K562 (cell line): ENCODE data around the gene PRXL2B. TPM values are rescaled to one million over a fixed set of nuclear protein-coding genes. Genes with fewer than 3 reads are reported as not detected.

ENCODE experiments used
- ATAC-seq: fragments of 200-7000 bp; cut with Tn5 transposase; 3 replicates; pipeline ENCODE4 v1.9.1; 2020; ENCODE audit warnings: moderate library complexity
- BruUV-seq: library from RNA; stranded (reverse); fragments of 400-500 nt; replicated peaks from 2 replicates; lab custom pipeline; 2021; lab: Mats Ljungman, UMichigan
- CTCF ChIA-PET: fragments of 300-600 bp; formaldehyde crosslinking; extraction: SDS; loops from one replicate; lab custom pipeline; 2021; ENCODE audit warnings: low intra/inter-chr PET ratio; lab: Yijun Ruan, JAX
- POLR2A ChIA-PET: fragments of 300-600, 350-650 bp; sonication (Branson Sonifier 250); formaldehyde crosslinking; extraction: SDS; loops from one replicate; lab custom pipeline; 2021; ENCODE audit warnings: antibody characterized with exemption, inconsistent platforms; lab: Yijun Ruan, JAX
- DNase-seq, 4 experiments: peaks; one replicate each; pipeline versions ENCODE4 v3.0.0 to v3.0.0-alpha.2; 2011 to 2018; ENCODE audit warnings: low spot score in 3 of 4, mixed read lengths in 3 of 4; ENCODE audit errors: extremely low read depth in 1 of 4
- FAIRE-seq: peaks from 2 replicates; lab custom pipeline; 2011; peaks lifted over from hg19 to GRCh38; lab: Jason Lieb, UNC
- H2AFZ ChIP-seq: 2 replicates; pipeline ENCODE4 v1.6.0; 2011; ENCODE audit warnings: low read depth, low read length, control low read depth, inconsistent platforms
- H3K27ac ChIP-seq: fragments of 200-600 bp; 3 replicates; pipeline ENCODE4 v1.8.0; 2011; ENCODE audit warnings: low read depth, mild to moderate bottlenecking, control low read depth, inconsistent platforms, low read length, moderate library complexity, mixed read lengths; ENCODE audit errors: extremely low read depth
- H3K27me3 ChIP-seq, 2 experiments: fragments of 300-600 bp in 1 of 2; 2 replicates in 1 of 2; 3 replicates in 1 of 2; pipeline versions ENCODE4 v1.6.0 to v1.8.0; 2011; ENCODE audit warnings: inconsistent platforms in 2 of 2, low read length in 2 of 2, mild to moderate bottlenecking in 1 of 2, mixed read lengths in 1 of 2, moderate library complexity in 1 of 2; ENCODE audit not compliant: control insufficient read depth in 2 of 2, insufficient read depth in 2 of 2
- H3K36me3 ChIP-seq: fragments of 300-600 bp; 3 replicates; pipeline ENCODE4 v1.8.0; 2011; ENCODE audit warnings: mild to moderate bottlenecking, low read length, inconsistent platforms; ENCODE audit not compliant: control insufficient read depth, insufficient read depth
- H3K4me1 ChIP-seq, 2 experiments: fragments of 200-600 bp in 1 of 2; replicated peaks in 1 of 2; 2 replicates in 1 of 2; 3 replicates in 1 of 2; pipeline versions ENCODE4 v1.5.1 to v1.8.0; 2011; ENCODE audit warnings: inconsistent platforms in 2 of 2, low read length in 2 of 2, mild to moderate bottlenecking in 1 of 2, mixed read lengths in 1 of 2, moderate library complexity in 1 of 2; ENCODE audit not compliant: control insufficient read depth in 2 of 2, insufficient read depth in 2 of 2
- H3K4me2 ChIP-seq: 2 replicates; pipeline ENCODE4 v1.6.1; 2011; ENCODE audit warnings: low read length, control low read depth, inconsistent platforms, mixed read lengths; ENCODE audit not compliant: insufficient read depth
- H3K4me3 ChIP-seq: fragments of 200-600 bp; sonication (generic), shearing (Covaris generic); 2 replicates; pipeline ENCODE4 v1.5.1; 2016; ENCODE audit warnings: control low read depth, inconsistent platforms
- H3K79me2 ChIP-seq: fragments of 200-600 bp; 3 replicates; pipeline ENCODE4 v1.8.0; 2011; ENCODE audit warnings: low read length, inconsistent platforms; ENCODE audit not compliant: control insufficient read depth, insufficient read depth
- H3K9ac ChIP-seq, 2 experiments: 2 replicates each; pipeline versions ENCODE4 v1.6.0 to v1.6.1; 2011; ENCODE audit warnings: low read depth in 2 of 2, low read length in 2 of 2, control low read depth in 1 of 2, inconsistent platforms in 1 of 2, mild to moderate bottlenecking in 1 of 2, mixed read lengths in 1 of 2; ENCODE audit not compliant: insufficient read depth in 1 of 2
- H3K9me1 ChIP-seq: one replicate; pipeline ENCODE4 v1.6.0; 2011; ENCODE audit warnings: inconsistent platforms, mild to moderate bottlenecking, low read length, moderate library complexity; ENCODE audit not compliant: control insufficient read depth, insufficient read depth
- H3K9me3 ChIP-seq: replicated peaks from 2 replicates; pipeline ENCODE4 v1.5.1; 2011; ENCODE audit warnings: low read depth, low read length, inconsistent platforms; ENCODE audit not compliant: control insufficient read depth, insufficient read depth
- H4K20me1 ChIP-seq: replicated peaks from 2 replicates; pipeline ENCODE4 v1.6.1; 2011; ENCODE audit warnings: low read length, inconsistent platforms, mixed read lengths; ENCODE audit not compliant: control insufficient read depth, insufficient read depth
- FOXA3 ChIP-seq, 2 experiments: fragments of 450-650 bp in 1 of 2; sonication (generic) in 1 of 2; formaldehyde crosslinking; IDR thresholded peaks in 1 of 2; conservative IDR thresholded peaks in 1 of 2; 2 replicates each; pipeline versions ENCODE4 v1.4.0 to v1.8.0; 2020 to 2022; ENCODE audit warnings: mild to moderate bottlenecking in 2 of 2, missing genetic modification reagents in 1 of 2
- WGBS: fragments of 100-300 bp; shearing (Covaris generic); methylation state at CpG from one replicate; pipeline ENCODE4 v1.1.6; 2016; ENCODE audit warnings: low coverage, mixed read lengths; ENCODE audit not compliant: insufficient coverage; ENCODE audit errors: missing lambda C conversion rate; 5-methylcytosine and 5-hydroxymethylcytosine counted together
- in situ Hi-C: fragments of 300-500 bp; cut with MboI; formaldehyde crosslinking; loops from 4 replicates; pipeline ENCODE4 v1.15.0; 2018; ENCODE audit warnings: inconsistent platforms, mixed read lengths
- intact Hi-C: fragments of 100-400 bp; cut with micrococcal nuclease; formaldehyde crosslinking; loops from 2 replicates; pipeline ENCODE4 v1.14.2; 2022
- polyA plus RNA-seq, 8 experiments: library from polyadenylated mRNA; depleted of rRNA in 4 of 8; stranded (reverse) in 5 of 8; unstranded in 3 of 8; fragments of >200 nt; fragmentation: Nextera tagmentation in 2 of 8; fragmentation: Illumina TruSeq in 1 of 8; extraction: Ambion mirVana in 2 of 8; extraction: Trizol in 1 of 8; gene quantifications; 2 replicates each; pipeline versions ENCODE4 v1.2.1 to v1.2.3, GENCODE V29; 2011 to 2014; ENCODE audit warnings: inconsistent platforms in 1 of 8, missing spikeins in 1 of 8
- total RNA-seq, 7 experiments: library from RNA; depleted of rRNA in 6 of 7; stranded (reverse); fragments of >200 nt in 6 of 7; fragmentation: Illumina TruSeq in 2 of 7; extraction: Trizol in 2 of 7; gene quantifications; 2 replicates each; pipeline versions ENCODE4 v1.2.1 to v1.2.3, GENCODE V29; 2011 to 2021; ENCODE audit warnings: low replicate concordance in 1 of 7
- TF ChIP-seq, protein P1 (sequence below): fragments of 250-450 bp; sonication (Bioruptor Pico); IDR thresholded peaks from 2 replicates; pipeline ENCODE4 v1.8.0; 2021; ENCODE audit warnings: moderate library complexity, mild to moderate bottlenecking, inconsistent platforms

Gene PRXL2B
- total and polyA plus RNA-seq, 9 of the 15 experiments (the other 6 are each of a cell fraction or from before 2014, with no cell fraction given), result 0.99 to 25.3 (median 11.8) TPM

DNA sequence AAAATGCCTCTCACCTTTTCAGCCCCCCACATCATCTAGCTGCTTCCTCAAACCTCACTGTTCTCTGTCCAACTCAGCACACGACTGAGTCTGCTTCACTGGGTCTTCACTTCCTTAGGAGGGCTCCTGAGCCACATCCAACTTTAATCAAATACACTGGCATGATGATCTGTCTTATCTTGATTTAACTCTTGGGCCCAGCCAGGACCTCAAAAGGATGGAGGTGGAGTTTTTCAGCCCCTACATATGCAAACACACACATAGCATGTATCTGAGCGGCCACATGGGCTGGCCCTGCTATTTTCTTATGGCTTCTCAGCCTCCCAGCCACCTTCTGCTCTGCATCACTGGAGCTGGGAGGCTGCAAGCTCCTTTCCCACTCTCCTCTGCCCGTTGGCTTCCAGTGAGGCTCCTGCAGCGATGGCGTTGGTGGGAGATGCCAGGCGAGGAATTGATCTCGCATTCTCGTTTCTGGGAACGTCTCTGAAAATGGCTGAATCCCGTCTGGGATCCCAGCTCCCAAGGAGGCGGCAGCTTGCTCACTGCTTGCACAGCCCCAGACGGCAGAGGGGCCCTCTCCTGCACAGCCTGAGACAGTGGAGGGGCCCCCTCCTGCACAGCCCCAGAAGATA is 1.8 kb upstream of the PRXL2B start:
- peak overlapping the region; percentile 90; the same call in 1 of the 2 replicates for H3K4me2 ChIP-seq
- H3K79me2 ChIP-seq, result peaks cover 8% of the 10 kb centered on the region; the same call in 1 of the 3 replicates
- H4K20me1 ChIP-seq, result no peaks in the 10 kb centered on the region
- peak overlapping the region; percentile 79 to 95; a peak in 3 of 4 replicates for H3K9ac ChIP-seq
- POLR2A ChIA-PET, result interaction anchor here (0.6 to 3.0 kb wide), 10 partner anchors 11 to 1064 kb away, joined by 3 to 13 read pairs (median 4); partner anchors contain the start of genes PANK4 and TNFRSF14
- 71% methylated on average over 10 of the region's 12 CpGs for WGBS
- H3K27me3 ChIP-seq, result peaks cover 9 to 17% of the 10 kb centered on the region in 2 experiments
- FAIRE-seq (no peak), ATAC-seq (no peak), DNase-seq (no peak)
- no TSS peak for BruUV-seq
- TF ChIP-seq FOXA3 (CRISPR knock-in tag; conservative IDR thresholded peaks at IDR 0.05 in 1 of 2, IDR thresholded peaks at IDR 0.05 in 1 of 2), result 0 out of 4 replicates have a peak, but pooled peaks of 1 of the 2 experiments have one; percentile 7
- TF ChIP-seq, protein P1, sequence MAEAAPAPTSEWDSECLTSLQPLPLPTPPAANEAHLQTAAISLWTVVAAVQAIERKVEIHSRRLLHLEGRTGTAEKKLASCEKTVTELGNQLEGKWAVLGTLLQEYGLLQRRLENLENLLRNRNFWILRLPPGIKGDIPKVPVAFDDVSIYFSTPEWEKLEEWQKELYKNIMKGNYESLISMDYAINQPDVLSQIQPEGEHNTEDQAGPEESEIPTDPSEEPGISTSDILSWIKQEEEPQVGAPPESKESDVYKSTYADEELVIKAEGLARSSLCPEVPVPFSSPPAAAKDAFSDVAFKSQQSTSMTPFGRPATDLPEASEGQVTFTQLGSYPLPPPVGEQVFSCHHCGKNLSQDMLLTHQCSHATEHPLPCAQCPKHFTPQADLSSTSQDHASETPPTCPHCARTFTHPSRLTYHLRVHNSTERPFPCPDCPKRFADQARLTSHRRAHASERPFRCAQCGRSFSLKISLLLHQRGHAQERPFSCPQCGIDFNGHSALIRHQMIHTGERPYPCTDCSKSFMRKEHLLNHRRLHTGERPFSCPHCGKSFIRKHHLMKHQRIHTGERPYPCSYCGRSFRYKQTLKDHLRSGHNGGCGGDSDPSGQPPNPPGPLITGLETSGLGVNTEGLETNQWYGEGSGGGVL, result no peak
- H3K4me3 ChIP-seq, result peak overlapping the region; percentile 71; the same call in 1 of the 2 replicates
- no peaks in the 10 kb centered on the region for H3K9me3 ChIP-seq
- H3K36me3 ChIP-seq, result 0 out of 3 replicates have a peak, but pooled peaks cover 4% of the 10 kb centered on the region
- H3K9me1 ChIP-seq, result no peaks in the 10 kb centered on the region
- in situ Hi-C loops, result no loop called here
- CTCF ChIA-PET, result no interaction called here
- H3K4me1 ChIP-seq, result peaks cover 20 to 56% of the 10 kb centered on the region in 2 experiments
- H2AFZ ChIP-seq, result no peak overlapping the region
- H3K27ac ChIP-seq, result no peak overlapping the region
- intact Hi-C loops, result loop anchor here (5.0 kb wide), 1 partner anchor 38 kb away; no protein-coding TSS in a partner anchor
